Neural cell (in vitro differentiated cells): ENCODE results near the gene PHC1. TPM values are rescaled to one million over a fixed set of nuclear protein-coding genes. Genes with fewer than 3 reads are reported as not detected.

Source experiments
- H2AFZ ChIP-seq: fragments of 200-600, 300-800 bp; sonication (generic), shearing (Covaris generic); 2 replicates; pipeline ENCODE4 v1.6.0; 2014; ENCODE audit warnings: low read depth, mild to moderate bottlenecking, antibody characterized with exemption, low read length, moderate library complexity
- H3F3A ChIP-seq: fragments of 200-600 bp; shearing (Covaris generic); 2 replicates; pipeline ENCODE4 v1.6.1; 2016; ENCODE audit warnings: mild to moderate bottlenecking, moderate library complexity, mixed read lengths, antibody characterized with exemption, low read length; ENCODE audit not compliant: insufficient read depth, poor library complexity, severe bottlenecking
- H3K27ac ChIP-seq: fragments of 200-600, 300-800 bp; sonication (generic), shearing (Covaris generic); 2 replicates; pipeline ENCODE4 v1.5.1; 2014; ENCODE audit warnings: mild to moderate bottlenecking, low read length, moderate library complexity
- H3K27me3 ChIP-seq: fragments of 300-800, 200-600 bp; sonication (generic), shearing (Covaris generic); 2 replicates; pipeline ENCODE4 v1.6.0; 2014; ENCODE audit warnings: mild to moderate bottlenecking, low read depth, low read length, moderate library complexity; ENCODE audit not compliant: insufficient read depth
- H3K36me3 ChIP-seq: fragments of 300-800, 200-600 bp; sonication (generic), shearing (Covaris generic); 2 replicates; pipeline ENCODE4 v1.5.1; 2014; ENCODE audit warnings: mild to moderate bottlenecking, antibody characterized with exemption, low read length, moderate library complexity; ENCODE audit not compliant: insufficient read depth
- H3K4me2 ChIP-seq: fragments of 300-800, 200-600 bp; sonication (generic), shearing (Covaris generic); 2 replicates; pipeline ENCODE4 v1.6.0; 2014; ENCODE audit warnings: mild to moderate bottlenecking, low read length
- H3K4me3 ChIP-seq: fragments of 300-800, 200-600 bp; sonication (generic), shearing (Covaris generic); 2 replicates; pipeline ENCODE4 v1.5.1; 2014; ENCODE audit warnings: mild to moderate bottlenecking, low read length, moderate library complexity
- H3K79me2 ChIP-seq: fragments of 200-600 bp; shearing (Covaris generic); replicated peaks from 2 replicates; pipeline ENCODE4 v1.6.0; 2014; ENCODE audit warnings: mild to moderate bottlenecking, low read length, moderate library complexity; ENCODE audit not compliant: insufficient read depth
- H3K9ac ChIP-seq: fragments of 300-800, 200-600 bp; sonication (generic), shearing (Covaris generic); 2 replicates; pipeline ENCODE4 v1.6.1; 2016; ENCODE audit warnings: mild to moderate bottlenecking, low read length, mixed read lengths
- H3K9me2 ChIP-seq: fragments of 200-600 bp; shearing (Covaris generic); 2 replicates; pipeline ENCODE4 v1.6.1; 2016; ENCODE audit warnings: mild to moderate bottlenecking, low read length, mixed read lengths; ENCODE audit not compliant: insufficient read depth
- H3K9me3 ChIP-seq: fragments of 200-600, 300-800 bp; sonication (generic), shearing (Covaris generic); 2 replicates; pipeline ENCODE4 v1.6.1; 2016; ENCODE audit warnings: mild to moderate bottlenecking, mixed run types, low read length, moderate library complexity, mixed read lengths
- H4K20me1 ChIP-seq: fragments of 200-600 bp; shearing (Covaris generic); 2 replicates; pipeline ENCODE4 v1.6.1; 2016; ENCODE audit warnings: mild to moderate bottlenecking, mixed run types; ENCODE audit not compliant: insufficient read depth
- CTCF ChIP-seq: fragments of 450-650 bp; IDR thresholded peaks from 2 replicates; pipeline ENCODE4 v1.5.1; 2014; ENCODE audit warnings: antibody characterized with exemption, mild to moderate bottlenecking, moderate library complexity; ENCODE audit not compliant: poor library complexity, severe bottlenecking
- EP300 ChIP-seq: fragments of 450-650 bp; conservative IDR thresholded peaks from 2 replicates; pipeline ENCODE4 v1.6.1; 2014; ENCODE audit warnings: antibody characterized with exemption, mild to moderate bottlenecking, moderate library complexity; ENCODE audit not compliant: poor library complexity, severe bottlenecking
- EZH2 ChIP-seq: fragments of 200-600, 300-800 bp; shearing (Covaris generic), sonication (generic); IDR thresholded peaks from 2 replicates; pipeline ENCODE4 v1.6.1; 2014; ENCODE audit warnings: antibody characterized with exemption, low read length, borderline replicate concordance, mild to moderate bottlenecking; ENCODE audit not compliant: insufficient read depth, poor library complexity, severe bottlenecking
- MXI1 ChIP-seq: fragments of 450-650 bp; conservative IDR thresholded peaks from 2 replicates; pipeline ENCODE4 v1.6.1; 2014; ENCODE audit warnings: antibody characterized with exemption, mild to moderate bottlenecking; ENCODE audit not compliant: poor library complexity, severe bottlenecking
- POLR2AphosphoS5 ChIP-seq: IDR thresholded peaks from 2 replicates; pipeline ENCODE4 v1.6.1; 2012
- RAD21 ChIP-seq: fragments of 450-650 bp; conservative IDR thresholded peaks from 2 replicates; pipeline ENCODE4 v1.6.1; 2014; ENCODE audit warnings: antibody characterized with exemption, mild to moderate bottlenecking, moderate library complexity
- REST ChIP-seq: IDR thresholded peaks from 2 replicates; pipeline ENCODE4 v1.6.1; 2012; ENCODE audit warnings: borderline replicate concordance
- SMC3 ChIP-seq: fragments of 450-650 bp; conservative IDR thresholded peaks from 2 replicates; pipeline ENCODE4 v1.6.1; 2014; ENCODE audit warnings: antibody characterized with exemption, mild to moderate bottlenecking, moderate library complexity; ENCODE audit not compliant: poor library complexity
- TAF1 ChIP-seq: IDR thresholded peaks from 2 replicates; pipeline ENCODE4 v1.6.1; 2012; ENCODE audit warnings: low read depth
- polyA plus RNA-seq: library from polyadenylated mRNA; depleted of rRNA; stranded (reverse); fragments of >200 nt; gene quantifications from 2 replicates; pipeline ENCODE4 v1.2.3, GENCODE V29; 2014

Gene PHC1
- polyA plus RNA-seq, 1 donor from 2014 or later, result 104 TPM

GRCh38 chr12:8987163-8987562 is 72.9 kb downstream of the PHC1 start:
- Histone ChIP-seq H2AFZ (no peak overlapping the region), H3K4me2 (no peak overlapping the region), H3K9me3 (no peaks in the 10 kb centered on the region), H4K20me1 (no peaks in the 10 kb centered on the region), H3K9ac (no peak overlapping the region), H3F3A (no peaks in the 10 kb centered on the region), H3K36me3 (no peaks in the 10 kb centered on the region), H3K9me2 (no peaks in the 10 kb centered on the region), H3K27ac (no peak overlapping the region), H3K27me3 (no peaks in the 10 kb centered on the region), H3K79me2 (no peaks in the 10 kb centered on the region), H3K4me3 (no peak overlapping the region)
- TF ChIP-seq MXI1 (no peak), REST (no peak), TAF1 (no peak), EP300 (no peak), POLR2AphosphoS5 (no peak), CTCF (no peak), EZH2 (no peak), RAD21 (no peak), SMC3 (no peak)

- H3K9ac ChIP-seq, result no peak overlapping the region
- no peaks in the 10 kb centered on the region for H3K9me2 ChIP-seq
- no peaks in the 10 kb centered on the region for H3K9me3 ChIP-seq
- no peaks in the 10 kb centered on the region for H3K36me3 ChIP-seq
- H3K79me2 ChIP-seq, result no peaks in the 10 kb centered on the region
- H3F3A ChIP-seq, result no peaks in the 10 kb centered on the region
- TF ChIP-seq EP300 (no peak), EZH2 (no peak)
- no peaks in the 10 kb centered on the region for H3K27me3 ChIP-seq
- H2AFZ ChIP-seq, result no peak overlapping the region
- H3K27ac ChIP-seq, result no peak overlapping the region
- H4K20me1 ChIP-seq, result no peaks in the 10 kb centered on the region
- no peak overlapping the region for H3K4me3 ChIP-seq
- H3K4me2 ChIP-seq, result no peak overlapping the region
Measured at GRCh38 chr12:8987685-8988084, 73.4 kb downstream of the PHC1 start.

GRCh38 chr12:8989413-8989812 is 75.1 kb downstream of the PHC1 start, which contains the start of gene KLRG1:
TSS of gene KLRG1 (plus strand) at chr12:8989546. CDS start at chr12:8989636, 90 bp downstream.
- Histone ChIP-seq H3K4me2 (no peak within 1 kb of the TSS), H2AFZ (no peak within 1 kb of the TSS), H3K79me2 (no peaks in the 10 kb centered on the region), H3K36me3 (no peaks in the 10 kb centered on the region), H3K9me2 (no peaks in the 10 kb centered on the region), H3K27me3 (no peaks in the 10 kb centered on the region), H3K9me3 (no peaks in the 10 kb centered on the region), H4K20me1 (no peaks in the 10 kb centered on the region), H3K9ac (no peak within 1 kb of the TSS), H3K27ac (no peak within 1 kb of the TSS), H3F3A (no peaks in the 10 kb centered on the region), H3K4me3 (no peak within 1 kb of the TSS)
- TF ChIP-seq RAD21, result no peak
- no peak for TF ChIP-seq TAF1
- TF ChIP-seq POLR2AphosphoS5, result no peak
- no peak for TF ChIP-seq MXI1
- TF ChIP-seq EP300, result no peak

Other genes starting within 250 kb of the PHC1 start
- 376 and 393 TPM in 2 replicates for gene RIMKLB, start 216.5 kb upstream of the PHC1 start, polyA plus RNA-seq
- gene A2ML1, start 91.9 kb upstream of the PHC1 start, polyA plus RNA-seq, result 0.08 TPM in 1 of 2 replicates, not detected in the other
- 52.8 and 82.5 TPM in 2 replicates for gene M6PR, start 35.1 kb downstream of the PHC1 start, polyA plus RNA-seq
- gene KLRG1, start 75.0 kb downstream of the PHC1 start, polyA plus RNA-seq, result 3.4 and 4.7 TPM in 2 replicates
- gene A2M, start 201.4 kb downstream of the PHC1 start, polyA plus RNA-seq, result 0.09 TPM in 1 of 2 replicates, not detected in the other